ENCODE results near the gene ZNF14. TPM values are rescaled to one million over a fixed set of nuclear protein-coding genes. Genes with fewer than 3 reads are reported as not detected.

The ZNF14 gene
- total and polyA plus RNA-seq, 2 of the 13 experiments (the other 11 are each of a cell fraction or from before 2014, with no cell fraction given) = 1.9 to 6.2 TPM

DNA sequence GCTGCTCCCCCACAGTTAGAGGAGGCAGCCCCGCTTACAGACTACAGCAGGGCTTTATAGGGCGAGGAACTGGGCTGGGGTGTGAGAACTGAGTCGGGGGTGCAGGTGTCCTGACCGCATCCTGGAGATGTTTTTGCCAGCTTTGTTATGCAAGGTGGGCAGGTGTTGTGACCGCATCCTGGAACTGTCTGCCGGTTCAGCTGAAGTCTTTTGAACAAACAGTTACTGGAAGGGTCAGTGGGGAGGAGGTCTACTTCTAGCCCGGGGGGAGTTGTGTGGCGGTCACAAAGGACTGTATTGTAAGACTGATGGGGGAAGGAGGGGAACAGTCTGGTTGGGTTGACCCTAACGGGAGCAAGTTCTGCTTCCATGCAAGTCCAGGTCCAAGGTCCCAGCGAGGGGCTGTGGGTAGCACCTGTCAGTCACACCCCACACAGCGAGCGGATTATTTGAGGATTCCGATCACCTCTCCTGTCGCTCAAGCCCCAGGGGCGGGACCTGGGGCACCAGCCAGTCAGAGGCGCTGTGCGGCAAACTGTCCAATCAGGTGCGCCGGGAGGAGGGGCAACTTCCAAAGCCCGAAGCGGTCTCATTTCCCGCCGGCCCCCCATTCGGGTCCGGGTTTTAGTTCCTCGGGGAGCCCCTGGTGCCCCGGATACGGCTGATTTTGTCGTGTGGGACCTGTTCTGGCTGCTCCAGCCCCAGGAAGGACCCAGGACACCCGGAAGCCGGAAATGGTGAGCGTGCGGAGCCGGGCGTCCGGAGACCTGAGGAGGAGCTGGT, 64.5 kb downstream of the ZNF14 start, which contains the start of gene ZNF101 (continued):
- TF ChIP-seq RARG (CRISPR knock-in tag; IDR thresholded peaks at IDR 0.05; ENCODE audit: low read depth) (no peak), THYN1 (CRISPR knock-in tag; IDR thresholded peaks at IDR 0.05; ENCODE audit: borderline replicate concordance, low read depth) (no peak), RXRB (CRISPR knock-in tag; IDR thresholded peaks at IDR 0.05; ENCODE audit: borderline replicate concordance) (peak; percentile 91), ZNF83 (CRISPR knock-in tag; IDR thresholded peaks at IDR 0.05; ENCODE audit: borderline replicate concordance) (no peak), CENPT (CRISPR knock-in tag; IDR thresholded peaks at IDR 0.05; ENCODE audit: low read depth) (no peak), CBX2 (IDR thresholded peaks at IDR 0.05; ENCODE audit: low read depth, low read length) (no peak), CBX2 (CRISPR knock-in tag; IDR thresholded peaks at IDR 0.05; ENCODE audit: low read depth) (no peak), ARHGAP35 (CRISPR knock-in tag; IDR thresholded peaks at IDR 0.05; ENCODE audit: borderline replicate concordance) (no peak; the same call in 1 of the 2 replicates), GTF2F1 (IDR thresholded peaks at IDR 0.05; ENCODE audit: low read length) (no peak), ZNF713 (CRISPR knock-in tag; IDR thresholded peaks at IDR 0.05) (no peak), ZNF572 (CRISPR knock-in tag; IDR thresholded peaks at IDR 0.05) (no peak), ZNF615 (CRISPR knock-in tag; IDR thresholded peaks at IDR 0.05; ENCODE audit: borderline replicate concordance) (0 out of 2 replicates have a peak, but pooled peaks have one; percentile 87), CHD4 (IDR thresholded peaks at IDR 0.05; ENCODE audit: borderline replicate concordance, low read length) (no peak), ZNF33A (CRISPR knock-in tag; IDR thresholded peaks at IDR 0.05; ENCODE audit: borderline replicate concordance) (no peak), ISL2 (CRISPR knock-in tag; IDR thresholded peaks at IDR 0.05) (peak; percentile 62; the same call in 1 of the 2 replicates), RBFOX2 (IDR thresholded peaks at IDR 0.05; ENCODE audit: low read depth, low read length) (peak; percentile 90), ZNF792 (CRISPR knock-in tag; IDR thresholded peaks at IDR 0.05) (no peak; the same call in 1 of the 2 replicates), ATF7-NPFF (CRISPR knock-in tag; IDR thresholded peaks at IDR 0.05; ENCODE audit: low read depth) (no peak; the same call in 1 of the 2 replicates), ZNF484 (CRISPR knock-in tag; IDR thresholded peaks at IDR 0.05; ENCODE audit: borderline replicate concordance, low read depth) (no peak), CEBPG (CRISPR knock-in tag; IDR thresholded peaks at IDR 0.05) (peak; percentile 51), FOSL2 (CRISPR knock-in tag; IDR thresholded peaks at IDR 0.05) (no peak; the same call in 1 of the 2 replicates)
- TF ChIP-seq, protein P1, sequence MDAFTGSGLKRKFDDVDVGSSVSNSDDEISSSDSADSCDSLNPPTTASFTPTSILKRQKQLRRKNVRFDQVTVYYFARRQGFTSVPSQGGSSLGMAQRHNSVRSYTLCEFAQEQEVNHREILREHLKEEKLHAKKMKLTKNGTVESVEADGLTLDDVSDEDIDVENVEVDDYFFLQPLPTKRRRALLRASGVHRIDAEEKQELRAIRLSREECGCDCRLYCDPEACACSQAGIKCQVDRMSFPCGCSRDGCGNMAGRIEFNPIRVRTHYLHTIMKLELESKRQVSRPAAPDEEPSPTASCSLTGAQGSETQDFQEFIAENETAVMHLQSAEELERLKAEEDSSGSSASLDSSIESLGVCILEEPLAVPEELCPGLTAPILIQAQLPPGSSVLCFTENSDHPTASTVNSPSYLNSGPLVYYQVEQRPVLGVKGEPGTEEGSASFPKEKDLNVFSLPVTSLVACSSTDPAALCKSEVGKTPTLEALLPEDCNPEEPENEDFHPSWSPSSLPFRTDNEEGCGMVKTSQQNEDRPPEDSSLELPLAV (CRISPR knock-in tag; conservative IDR thresholded peaks at IDR 0.05; ENCODE audit: low read depth) = no peak
- TF ChIP-seq, protein P2, sequence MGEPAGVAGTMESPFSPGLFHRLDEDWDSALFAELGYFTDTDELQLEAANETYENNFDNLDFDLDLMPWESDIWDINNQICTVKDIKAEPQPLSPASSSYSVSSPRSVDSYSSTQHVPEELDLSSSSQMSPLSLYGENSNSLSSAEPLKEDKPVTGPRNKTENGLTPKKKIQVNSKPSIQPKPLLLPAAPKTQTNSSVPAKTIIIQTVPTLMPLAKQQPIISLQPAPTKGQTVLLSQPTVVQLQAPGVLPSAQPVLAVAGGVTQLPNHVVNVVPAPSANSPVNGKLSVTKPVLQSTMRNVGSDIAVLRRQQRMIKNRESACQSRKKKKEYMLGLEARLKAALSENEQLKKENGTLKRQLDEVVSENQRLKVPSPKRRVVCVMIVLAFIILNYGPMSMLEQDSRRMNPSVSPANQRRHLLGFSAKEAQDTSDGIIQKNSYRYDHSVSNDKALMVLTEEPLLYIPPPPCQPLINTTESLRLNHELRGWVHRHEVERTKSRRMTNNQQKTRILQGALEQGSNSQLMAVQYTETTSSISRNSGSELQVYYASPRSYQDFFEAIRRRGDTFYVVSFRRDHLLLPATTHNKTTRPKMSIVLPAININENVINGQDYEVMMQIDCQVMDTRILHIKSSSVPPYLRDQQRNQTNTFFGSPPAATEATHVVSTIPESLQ (CRISPR knock-in tag; conservative IDR thresholded peaks at IDR 0.05) = no peak
- TF ChIP-seq, protein P3, sequence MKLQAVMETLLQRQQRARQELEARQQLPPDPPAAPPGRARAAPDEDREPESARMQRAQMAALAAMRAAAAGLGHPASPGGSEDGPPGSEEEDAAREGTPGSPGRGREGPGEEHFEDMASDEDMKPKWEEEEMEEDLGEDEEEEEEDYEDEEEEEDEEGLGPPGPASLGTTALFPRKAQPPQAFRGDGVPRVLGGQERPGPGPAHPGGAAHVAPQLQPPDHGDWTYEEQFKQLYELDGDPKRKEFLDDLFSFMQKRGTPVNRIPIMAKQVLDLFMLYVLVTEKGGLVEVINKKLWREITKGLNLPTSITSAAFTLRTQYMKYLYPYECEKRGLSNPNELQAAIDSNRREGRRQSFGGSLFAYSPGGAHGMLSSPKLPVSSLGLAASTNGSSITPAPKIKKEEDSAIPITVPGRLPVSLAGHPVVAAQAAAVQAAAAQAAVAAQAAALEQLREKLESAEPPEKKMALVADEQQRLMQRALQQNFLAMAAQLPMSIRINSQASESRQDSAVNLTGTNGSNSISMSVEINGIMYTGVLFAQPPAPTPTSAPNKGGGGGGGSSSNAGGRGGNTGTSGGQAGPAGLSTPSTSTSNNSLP (IDR thresholded peaks at IDR 0.05; ENCODE audit: low read depth, low read length) = peak; percentile 59
